Stimulated activated CD4-positive, alpha-beta T cell treated with anti-CD3 and anti-CD28 coated beads, Interleukin-4, amount 100 ng/mL, for 4 hours (primary cell): ENCODE measurements around the gene FOXO3.

ENCODE experiments used
- DNase-seq, 2 experiments: peaks; one replicate each; pipeline ENCODE4 v3.0.0-alpha.2; 2020

FOXO3 gene

DNA sequence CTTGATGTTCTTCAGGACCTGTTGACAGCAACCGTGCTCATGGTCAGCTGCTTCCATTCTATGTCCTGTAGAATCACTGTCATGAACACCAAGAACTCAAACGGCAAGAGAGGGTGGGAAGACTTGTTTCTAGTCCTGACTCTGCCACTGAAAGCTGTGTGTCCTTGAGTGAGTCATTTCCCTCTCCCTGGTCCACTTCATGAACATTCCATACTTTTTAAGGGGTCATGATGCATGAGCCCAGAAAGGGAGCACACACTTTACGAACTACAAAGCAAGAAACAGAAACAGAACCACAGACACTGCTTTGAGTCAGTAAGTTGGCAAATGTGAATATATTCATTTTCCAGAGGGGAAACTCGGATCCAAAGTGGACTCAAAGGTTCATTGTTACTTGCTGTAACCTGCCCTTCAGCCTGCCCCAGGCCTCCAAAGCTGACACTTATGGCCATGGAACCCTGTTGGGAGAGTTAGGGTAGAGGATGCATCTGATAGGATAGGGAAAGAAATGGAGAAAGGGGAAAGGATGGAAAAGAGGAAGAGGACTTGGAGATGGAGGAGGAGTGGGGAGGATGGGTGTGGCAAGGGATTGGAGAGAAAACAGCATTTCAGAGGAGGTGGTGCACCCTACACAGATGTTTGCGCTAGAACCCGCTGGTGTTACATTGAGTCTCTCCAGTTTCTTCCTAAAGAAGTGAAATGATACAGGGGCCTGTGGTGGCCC, 129.8 kb downstream of the FOXO3 start:
- DNase-seq = no peak

DNA sequence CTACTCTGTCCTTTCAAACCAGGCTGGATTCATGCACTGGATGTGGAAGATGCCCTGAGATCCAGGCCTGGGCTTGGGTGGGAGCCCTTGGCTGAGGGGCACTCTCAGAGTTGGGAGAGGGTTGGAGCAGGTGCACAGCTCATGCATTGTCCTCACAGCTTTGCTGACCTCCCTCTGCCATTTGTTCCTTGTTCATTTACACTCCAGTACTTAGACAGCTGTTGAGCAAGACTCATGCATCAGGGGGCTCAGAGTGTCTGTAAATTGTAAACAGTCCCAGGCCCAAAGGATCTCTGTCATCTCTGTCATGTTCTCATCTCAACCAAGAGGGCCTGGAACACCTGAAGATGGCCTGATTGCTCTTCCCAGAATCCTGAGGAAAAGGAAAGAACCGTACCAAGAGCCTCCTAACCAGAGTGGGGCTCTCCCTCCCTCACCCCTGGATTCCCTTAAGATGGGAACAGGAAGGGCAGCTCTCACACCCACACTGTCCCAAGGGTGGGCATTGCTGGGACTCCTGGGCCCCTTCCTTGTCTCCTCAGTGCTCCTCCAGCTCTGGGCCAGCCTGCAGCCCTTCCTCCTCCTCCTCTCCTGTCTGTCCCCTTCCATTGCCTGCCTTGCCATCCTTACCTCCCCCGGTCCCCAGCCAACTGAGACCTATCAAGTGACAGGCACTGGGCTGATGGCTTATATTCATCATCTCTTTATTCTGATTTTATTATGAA, 132.9 kb downstream of the FOXO3 start:
- no peak for DNase-seq

DNA sequence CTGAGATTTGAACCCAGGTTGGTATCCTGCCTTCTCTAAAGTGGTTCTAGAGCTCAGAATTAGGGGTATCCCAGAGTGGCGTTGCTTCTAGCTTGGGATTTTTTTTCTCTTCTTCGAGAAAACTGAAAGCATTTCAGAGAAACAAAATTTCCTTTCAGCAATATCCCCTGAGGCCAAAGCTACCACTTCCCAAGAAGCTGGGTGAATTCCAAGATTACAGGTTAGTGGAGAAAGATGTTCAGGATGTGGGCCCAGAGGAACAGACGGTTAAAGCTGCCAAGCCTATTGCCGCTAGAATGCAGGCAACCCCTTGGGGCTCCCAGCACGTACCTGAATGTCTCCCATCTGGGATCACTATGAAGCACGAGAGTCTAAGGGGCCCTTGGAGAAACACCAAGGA, 134.1 kb downstream of the FOXO3 start:
- no peak for DNase-seq

DNA sequence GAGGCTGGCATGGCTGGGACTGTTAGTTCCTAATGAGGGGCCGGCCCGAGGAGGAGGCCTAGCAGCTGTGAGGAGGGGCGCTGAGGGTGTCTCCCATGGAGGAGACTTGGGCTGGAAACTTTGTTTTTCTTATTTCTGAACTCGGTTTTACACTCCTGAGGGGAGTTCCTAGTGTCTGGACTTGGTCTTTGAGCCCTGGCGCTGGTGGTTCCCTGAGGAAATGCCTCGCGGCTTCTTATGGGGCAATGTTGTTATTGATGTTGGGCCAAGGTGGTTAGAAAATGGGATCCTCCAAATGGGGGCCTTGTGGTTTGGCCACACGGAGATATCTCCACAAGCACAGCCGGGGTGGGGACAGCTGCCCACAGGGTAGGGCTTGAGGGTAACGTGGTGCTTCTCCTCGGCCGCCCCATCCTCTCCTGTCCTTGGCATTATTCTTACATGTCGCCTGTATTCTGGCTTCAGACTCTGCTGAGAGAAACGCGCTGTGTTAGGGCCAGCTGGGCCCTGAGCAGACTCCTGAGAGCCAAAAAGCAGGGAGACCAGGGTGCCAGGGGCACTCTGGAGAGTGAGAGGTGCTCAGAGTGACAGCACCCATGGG, 136.9 kb downstream of the FOXO3 start:
- DNase-seq = no peak

DNA sequence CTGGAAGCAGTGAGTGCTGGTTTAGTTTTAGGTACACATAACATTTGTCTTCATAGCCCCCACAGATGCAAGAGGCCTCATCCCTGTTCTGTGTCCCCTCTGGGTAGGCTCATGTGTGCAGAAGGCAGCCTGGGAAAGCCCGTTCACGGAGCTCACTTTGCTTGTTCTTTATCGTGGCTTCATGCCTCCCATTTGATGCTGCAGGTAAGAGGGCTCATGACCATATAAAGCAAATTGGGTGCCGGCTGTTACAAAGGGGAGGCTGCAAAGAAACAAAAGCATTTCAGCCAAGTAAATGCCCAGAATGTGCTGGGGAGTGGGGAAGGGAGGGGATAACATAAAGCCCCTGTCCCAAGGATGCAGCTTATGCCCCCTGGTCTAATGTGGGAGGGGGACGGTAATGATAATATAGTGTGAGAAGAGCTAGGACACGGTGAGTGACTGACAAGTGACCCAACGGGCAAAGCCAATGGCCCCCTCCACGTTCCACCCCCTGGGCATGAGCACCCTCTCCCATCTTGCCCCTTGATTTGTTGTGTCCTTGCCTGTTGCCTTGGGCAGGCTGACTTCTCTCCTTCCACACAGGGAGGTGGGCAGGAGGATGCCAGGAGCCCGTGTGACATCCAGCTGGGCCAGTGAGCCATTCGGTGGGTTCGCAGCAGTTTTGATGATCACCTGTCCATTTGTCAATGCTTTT, 138.0 kb downstream of the FOXO3 start:
- DNase-seq = no peak

DNA sequence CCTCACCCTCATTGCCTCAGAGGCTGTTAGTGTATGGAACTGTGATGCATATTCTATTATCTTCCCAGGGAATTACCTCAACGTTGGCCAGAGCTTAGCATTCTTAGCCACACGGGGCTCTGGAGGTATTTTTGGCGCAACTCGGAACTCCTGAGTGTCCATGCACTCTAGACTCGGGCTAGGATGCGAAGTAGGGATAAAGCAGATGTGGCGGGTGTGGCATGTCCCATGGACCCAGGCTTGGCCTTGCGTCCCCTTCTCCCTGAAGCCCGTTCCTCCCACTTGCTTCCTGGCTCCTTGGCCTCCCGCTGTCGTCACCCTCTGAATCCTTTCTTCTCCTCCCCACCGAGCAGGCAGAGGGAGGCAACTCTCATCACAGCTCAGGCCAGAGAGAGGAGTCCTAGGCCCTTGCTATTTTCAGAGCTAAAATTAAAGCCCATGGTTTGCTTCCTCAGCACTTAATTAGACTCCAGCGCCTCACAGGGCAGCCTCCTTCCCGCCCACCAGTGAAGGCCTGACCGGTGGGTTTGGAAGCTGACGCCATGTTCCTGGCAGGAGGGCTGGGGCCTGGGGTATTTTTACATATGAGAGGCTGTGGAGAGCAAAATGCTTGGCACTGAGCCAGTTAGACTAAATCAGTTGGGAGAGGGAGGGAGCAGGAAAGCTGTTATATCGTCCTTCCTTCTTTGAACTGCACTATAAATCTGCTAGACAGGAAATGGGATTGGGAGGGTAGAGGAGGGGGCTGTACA, 138.7 kb downstream of the FOXO3 start:
- DNase-seq = no peak

DNA sequence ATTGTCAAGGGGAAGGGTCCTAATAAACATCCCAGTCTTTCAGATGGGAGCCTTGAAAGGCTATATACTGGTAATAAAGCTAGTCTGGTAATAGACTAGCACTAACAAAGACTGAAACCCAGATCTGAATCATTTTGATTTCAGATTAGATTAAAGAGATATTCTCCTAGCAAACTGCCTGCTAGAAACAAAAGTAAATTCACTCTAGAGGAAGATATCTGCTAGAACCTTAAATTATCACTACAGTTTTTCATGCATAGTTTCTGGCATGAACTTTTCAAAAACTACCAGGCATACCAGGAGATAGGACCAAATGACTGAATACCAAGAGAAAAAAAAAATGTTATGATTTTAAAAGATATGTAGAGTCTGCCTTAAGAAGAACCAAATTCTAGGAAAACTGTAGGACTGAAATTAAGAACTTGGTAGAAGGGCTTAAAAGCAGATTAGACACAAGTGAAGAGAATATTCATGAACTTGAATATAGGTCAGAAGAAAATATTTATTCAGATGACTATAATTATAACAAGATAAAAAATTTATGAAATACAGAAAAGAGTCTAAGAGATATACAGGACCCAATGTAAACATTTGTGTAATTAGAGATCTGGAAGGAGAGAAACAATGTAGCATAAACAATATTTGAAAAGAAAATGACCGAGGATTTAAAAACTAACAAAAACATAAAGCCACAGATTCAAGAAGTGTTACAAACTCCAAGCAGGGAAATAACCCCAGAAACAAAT, 141.6 kb downstream of the FOXO3 start:
- no peak for DNase-seq

DNA sequence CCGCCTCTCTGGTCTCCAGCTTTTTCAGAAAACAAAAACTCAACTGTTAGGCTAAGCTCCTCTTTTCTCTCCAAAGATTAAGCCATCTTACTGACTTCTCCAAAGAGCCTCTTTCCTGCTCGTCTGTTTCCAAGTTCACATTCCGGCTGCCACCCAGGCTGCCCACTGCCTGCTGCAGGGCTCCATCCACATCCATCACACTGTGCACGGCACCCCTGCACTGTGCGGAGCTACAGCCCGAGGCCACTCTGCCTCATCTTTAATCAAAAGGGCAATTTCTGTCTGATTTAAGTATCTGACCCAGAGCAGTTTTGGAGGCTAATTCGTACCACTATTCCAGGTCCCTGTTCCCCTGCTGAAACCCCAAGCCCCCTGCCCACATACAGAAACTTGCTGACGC, 145.9 kb downstream of the FOXO3 start:
- DNase-seq = no peak

DNA sequence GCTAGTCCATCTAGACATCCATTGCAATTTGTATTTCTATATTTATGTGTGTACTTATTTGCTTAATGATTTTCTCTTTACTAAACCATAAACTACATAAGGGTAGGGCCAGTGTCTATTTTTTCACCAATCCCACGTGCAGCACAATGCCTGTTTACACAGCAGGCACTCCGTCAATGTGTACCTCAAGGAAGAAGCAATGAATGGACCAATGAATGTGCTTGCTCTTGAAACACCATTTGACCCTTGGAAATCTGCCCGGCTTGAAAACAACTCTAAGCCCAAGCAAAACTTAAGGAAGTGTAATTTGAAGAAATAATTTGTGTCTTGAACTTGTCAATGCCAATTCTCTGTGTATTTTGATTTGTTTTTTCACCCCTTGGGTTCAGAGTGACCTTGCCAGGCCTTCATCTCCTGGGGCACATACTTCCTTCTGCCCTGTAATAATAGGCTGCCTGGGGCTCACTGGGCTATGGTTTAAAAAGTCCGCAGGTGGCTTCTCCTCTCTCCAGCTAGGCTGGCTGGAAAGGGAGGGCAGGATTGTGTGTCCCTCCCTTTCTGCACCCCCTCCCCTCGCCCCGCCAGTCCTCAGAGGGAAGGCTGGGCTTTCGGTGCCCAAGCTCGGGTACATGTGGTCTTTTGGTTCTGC, 146.7 kb downstream of the FOXO3 start:
- DNase-seq = no peak

DNA sequence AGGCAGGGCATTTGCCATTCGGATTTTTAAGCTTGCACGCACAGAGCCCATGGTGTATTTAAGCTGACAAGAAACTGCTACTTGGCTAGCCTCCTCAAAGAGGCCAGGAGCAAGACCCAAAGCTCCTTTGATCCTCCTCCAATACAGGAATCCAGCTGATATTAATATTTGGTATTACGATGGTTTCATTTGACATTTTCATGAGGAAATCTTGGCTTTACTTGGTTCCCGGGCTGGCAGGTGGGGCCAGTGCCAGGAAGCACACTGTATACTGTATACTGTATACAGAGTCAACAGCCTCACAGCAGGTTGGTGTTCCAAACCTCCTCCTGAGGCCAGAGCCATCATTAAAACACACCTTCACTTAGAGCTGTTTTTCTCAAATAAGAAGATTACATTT, 149.3 kb downstream of the FOXO3 start:
- no peak for DNase-seq

DNA sequence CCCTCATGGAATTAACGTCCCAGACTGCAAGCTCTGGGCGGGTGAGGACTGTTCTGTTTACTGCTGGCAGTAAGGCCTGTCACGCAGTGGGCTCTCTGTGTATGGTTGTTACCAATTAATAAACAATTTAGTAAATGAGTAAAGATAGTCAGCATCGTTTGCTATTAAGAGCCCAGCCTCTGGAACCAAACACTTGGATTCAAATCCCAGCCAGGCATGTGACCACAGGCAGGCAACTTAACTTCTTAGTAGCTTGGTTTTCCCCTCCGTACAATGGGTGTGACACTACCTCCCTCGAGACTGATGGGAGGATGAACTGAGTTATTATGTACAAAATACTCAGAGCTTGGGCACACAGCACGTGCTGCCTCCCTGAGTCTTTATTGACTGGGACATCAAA, 149.8 kb downstream of the FOXO3 start:
- DNase-seq = no peak

DNA sequence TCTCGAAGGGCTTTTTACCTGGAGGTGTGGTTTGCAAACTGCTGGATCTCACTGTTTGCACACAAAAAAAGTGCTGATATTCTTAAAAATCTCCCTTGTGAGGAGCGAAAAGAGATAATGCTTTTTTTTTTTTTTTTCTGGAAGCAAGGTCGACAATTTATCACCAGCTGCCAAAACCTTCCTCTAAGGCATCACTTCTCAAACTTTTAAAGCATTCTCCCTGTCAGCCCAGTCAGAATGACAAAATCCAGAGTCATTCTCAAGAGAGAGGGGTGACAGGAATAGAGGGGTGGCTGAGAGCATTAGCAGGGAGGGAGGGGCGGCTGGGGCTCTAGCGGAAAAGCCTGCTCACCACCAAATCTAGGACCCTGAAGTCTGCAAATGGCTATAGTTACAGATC, 150.4 kb downstream of the FOXO3 start:
- DNase-seq = no peak

DNA sequence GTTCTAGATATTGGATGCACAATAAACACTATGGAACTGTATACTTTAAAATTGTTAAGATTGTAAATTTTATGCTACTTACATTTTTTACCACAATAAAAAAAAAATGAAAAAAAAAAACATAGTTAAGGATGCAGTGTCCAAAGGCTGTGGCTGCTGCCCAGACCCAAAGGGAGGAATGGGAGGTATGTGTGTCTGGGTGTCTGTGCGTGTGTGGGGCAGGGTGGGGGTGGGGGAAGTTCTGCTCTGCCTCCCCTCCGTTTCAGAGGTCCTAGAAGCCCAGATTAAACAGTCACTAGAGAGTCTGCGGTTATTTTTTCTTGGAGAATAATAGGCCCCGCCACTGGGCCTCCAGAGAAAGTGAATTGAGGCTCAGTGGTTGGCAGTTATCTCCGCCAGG, 151.1 kb downstream of the FOXO3 start:
- DNase-seq = no peak

DNA sequence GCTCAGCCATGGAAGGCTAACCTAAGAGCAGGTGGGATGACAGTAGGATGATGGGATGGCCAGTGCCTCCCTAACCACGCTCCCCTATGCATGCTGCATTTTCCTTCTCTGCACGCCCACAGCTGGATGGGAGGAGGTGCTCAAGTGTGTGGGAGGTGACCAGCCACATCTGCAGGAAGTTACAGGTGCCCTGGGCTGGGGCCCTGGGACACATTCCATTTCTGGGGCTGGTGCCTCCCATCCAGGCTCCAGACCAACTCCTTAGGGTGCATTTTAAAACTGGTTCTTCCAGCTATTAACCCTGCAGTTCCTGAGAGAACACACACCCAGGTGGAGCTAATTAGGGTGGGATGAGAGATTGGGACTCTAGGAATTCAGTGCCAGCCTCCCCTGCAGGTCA, 152.2 kb downstream of the FOXO3 start:
- no peak for DNase-seq

DNA sequence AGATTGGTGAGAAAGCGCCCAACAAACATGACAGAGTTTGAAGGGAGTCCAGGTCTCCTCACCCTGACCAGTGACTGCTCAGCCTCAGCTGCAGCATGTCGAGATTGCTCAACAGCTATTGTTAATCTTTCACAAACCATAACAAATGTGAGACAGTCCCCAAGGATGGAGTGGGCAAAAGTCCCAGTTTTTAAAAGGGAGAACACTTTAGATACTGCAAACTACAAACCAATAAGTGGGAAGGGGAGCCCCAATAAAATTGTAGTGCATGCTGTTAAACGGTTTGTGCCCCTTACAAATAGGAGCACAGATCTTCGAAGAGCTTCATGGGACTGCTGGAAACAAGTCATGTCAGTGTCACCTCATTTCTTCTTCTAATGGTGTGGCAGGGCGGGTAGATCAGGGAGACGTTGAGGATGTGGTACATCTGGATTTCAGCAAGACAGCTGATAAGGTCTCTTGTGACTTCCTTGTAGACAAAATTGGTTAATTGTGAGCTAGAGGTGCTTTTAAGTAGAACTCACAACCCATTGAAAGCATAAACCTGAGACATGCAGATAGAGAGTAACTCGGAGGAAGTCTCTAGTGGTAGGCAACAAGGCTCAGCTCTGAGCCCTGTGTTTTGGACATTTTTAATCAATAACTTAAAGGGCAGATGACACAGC, 153.5 kb downstream of the FOXO3 start:
- DNase-seq = no peak

DNA sequence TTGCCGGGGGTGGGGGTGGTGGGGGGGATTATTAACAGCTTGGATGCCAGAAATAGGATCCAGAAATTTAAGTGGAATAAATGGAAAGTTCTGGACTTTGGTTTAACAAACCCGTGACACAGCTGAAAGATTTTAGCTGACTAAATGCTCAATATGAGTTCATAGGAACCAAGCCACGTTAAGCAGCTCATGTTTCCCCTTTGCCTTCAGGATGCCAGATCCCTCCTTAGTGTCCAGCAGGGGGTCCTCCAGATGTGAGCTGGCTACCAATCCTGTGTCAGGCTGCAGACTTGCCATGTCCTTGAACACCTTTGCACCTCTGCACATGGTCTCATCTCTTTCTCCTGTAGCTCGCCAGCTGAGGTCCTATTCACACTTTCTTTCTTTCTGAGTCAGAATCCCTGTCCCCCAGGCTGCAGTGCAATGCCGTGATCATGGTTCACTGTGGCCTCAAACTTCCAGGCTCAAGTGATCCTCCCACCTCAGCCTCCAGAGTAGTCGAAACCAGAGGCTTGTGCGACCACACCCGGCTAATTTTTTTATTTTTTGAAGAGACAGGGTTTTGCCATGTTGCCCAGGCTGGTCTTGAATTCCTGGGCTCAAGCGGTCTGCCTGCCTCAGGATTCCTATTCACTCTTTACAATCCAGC, 154.2 kb downstream of the FOXO3 start:
- DNase-seq = no peak

DNA sequence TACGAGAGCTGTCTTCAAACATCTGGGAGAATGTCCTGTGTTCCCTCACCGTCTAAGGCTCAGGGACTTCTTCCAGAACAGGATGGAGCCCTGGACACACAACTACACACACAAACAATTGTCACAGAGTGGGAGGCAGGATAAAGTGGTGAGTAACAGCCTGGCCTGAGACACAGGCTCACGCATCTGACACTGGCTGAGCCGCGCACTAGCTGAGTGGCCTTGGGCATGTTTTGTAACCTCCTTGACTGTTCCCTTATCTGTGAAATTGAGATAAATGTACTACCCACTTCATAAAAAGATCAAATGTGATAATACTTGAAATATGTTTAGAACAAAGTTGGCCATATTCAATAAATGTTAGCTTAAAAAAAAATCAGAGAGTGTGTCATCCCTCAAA, 155.1 kb downstream of the FOXO3 start:
- no peak for DNase-seq

DNA sequence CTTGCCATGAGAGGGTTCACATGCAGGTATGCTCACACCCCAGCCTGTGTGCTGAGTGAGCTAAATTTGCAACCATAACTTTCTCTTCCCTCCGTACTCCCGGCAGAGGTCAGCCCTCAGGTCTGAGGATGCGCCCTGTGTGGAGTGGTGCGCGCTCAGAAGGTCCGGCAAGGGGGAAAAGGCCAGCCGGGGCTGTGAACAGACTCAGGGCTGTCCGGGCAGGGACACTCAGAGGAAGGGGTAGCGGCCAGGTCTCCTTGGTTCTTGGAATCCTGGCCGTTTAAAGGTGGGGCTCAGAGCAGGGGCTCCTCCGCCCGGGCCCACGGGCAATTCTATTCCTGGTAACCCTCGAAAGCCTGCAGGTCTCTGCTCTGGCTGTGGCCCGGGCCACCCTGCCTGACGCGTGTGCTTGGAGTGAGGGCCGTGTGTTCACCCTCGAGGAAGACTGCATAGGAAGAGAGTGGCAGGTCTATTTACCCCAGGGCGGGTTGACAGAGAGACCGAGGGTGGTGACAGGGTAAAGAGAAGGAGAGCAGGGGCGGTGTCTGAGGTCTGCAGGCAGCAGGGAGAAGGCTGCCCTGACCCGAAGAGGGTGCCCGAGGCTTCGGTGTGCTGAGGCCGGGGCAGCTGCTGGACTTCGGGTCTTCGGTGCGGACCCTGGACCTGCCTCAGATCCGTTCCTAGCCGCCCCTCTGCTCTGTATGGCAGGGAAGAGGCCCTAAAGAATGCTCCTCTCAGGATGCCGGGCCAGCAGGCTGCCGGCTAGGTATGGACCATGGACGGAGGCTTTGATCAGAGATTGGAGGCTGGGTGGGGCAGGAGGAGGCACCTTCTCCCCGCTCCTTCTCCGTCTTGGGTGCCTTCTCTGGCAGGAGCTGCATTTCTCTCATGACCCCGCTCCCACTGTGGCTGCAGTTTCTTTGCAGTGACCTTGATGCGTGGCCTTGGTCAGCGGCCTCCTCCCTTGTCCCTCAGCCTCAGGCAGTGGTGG, 156.4 kb downstream of the FOXO3 start:
- DNase-seq = no peak

DNA sequence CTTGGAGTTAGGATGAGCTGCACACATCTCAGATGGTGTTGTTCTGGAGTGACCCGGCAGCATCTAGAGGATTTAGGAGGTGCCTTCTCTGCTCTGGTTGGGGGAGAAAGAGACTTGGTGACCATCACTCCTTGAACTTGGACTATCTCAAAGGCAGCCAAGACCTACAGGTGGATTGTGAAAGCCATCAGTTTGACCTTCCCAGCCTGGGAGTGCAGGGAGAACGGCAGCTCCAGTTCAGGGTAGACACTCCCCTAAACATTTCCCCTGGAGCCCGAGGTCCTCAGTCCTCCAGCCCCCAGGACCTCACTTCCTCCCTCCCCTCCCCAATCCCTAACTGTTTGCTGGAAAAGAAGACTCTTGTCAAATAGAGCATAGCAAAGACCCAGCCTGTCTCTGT, 158.8 kb downstream of the FOXO3 start:
- no peak for DNase-seq
